Activated naive CD4-positive, alpha-beta T cell treated with anti-CD3 and anti-CD28 coated beads, Interleukin-2, amount 50 U/mL, for 72 hours (primary cell): ENCODE results near the gene EVA1C. TPM values are rescaled to one million over a fixed set of nuclear protein-coding genes. Genes with fewer than 3 reads are reported as not detected.
"Not testable (repeated sequence)": the region's sequence is repeated elsewhere in the genome, so short reads cannot be mapped to it uniquely, and the experiment has no call there.

ENCODE experiments used
- ATAC-seq, 2 donors: fragments of 150-1000 bp; cut with Tn5 transposase; 2 replicates each; pipeline ENCODE4 v1.10.0; 2021; ENCODE audit warnings: mild to moderate bottlenecking in 2 of 2, moderate library complexity in 2 of 2
- DNase-seq, 2 donors: peaks; one replicate each; pipeline ENCODE4 v3.0.0; 2021 to 2022; ENCODE audit warnings: low spot score in 2 of 2
- H3K27ac Mint-ChIP-seq, 2 donors: one replicate each; pipeline ENCODE4 v1.8.0; 2022; ENCODE audit warnings: mild to moderate bottlenecking in 2 of 2, mixed read lengths in 2 of 2
- H3K36me3 Mint-ChIP-seq, 2 donors: one replicate each; pipeline ENCODE4 v1.8.0; 2022; ENCODE audit warnings: mixed read lengths in 2 of 2
- H3K9me3 Mint-ChIP-seq, 2 donors: one replicate each; pipeline ENCODE4 v1.8.0; 2022; ENCODE audit warnings: mixed read lengths in 2 of 2
- total RNA-seq, 2 donors: library from RNA; stranded (reverse); gene quantifications; one replicate each; pipeline ENCODE4 v1.2.3, GENCODE V29; 2022

Gene EVA1C
- total RNA-seq, 2 donors from 2014 or later = 7.8 to 15.2 TPM

- no peak overlapping the region for H3K27ac Mint-ChIP-seq
- ATAC-seq (no peak), DNase-seq (peak in 1 of 2 donors; percentile 4)
- no peaks in the 10 kb centered on the region for H3K9me3 Mint-ChIP-seq
- peaks cover 15 to 28% of the 10 kb centered on the region in 2 donors for H3K36me3 Mint-ChIP-seq
Observed at GRCh38 chr21:32494934-32495709, 82.6 kb downstream of the EVA1C start.

- ATAC-seq (no peak), DNase-seq (peak in 1 of 2 donors; percentile 14)
- H3K36me3 Mint-ChIP-seq = peaks cover 15 to 24% of the 10 kb centered on the region in 2 donors
- no peaks in the 10 kb centered on the region for H3K9me3 Mint-ChIP-seq
- H3K27ac Mint-ChIP-seq = peak overlapping the region in 1 of 2 donors; percentile 29
Observed at GRCh38 chr21:32496568-32496967, 84.1 kb downstream of the EVA1C start.

- DNase-seq (peak in 1 of 2 donors; percentile 13), ATAC-seq (no peak)
- H3K27ac Mint-ChIP-seq = no peak overlapping the region
- H3K9me3 Mint-ChIP-seq = no peaks in the 10 kb centered on the region
- peaks cover 15 to 24% of the 10 kb centered on the region in 2 donors for H3K36me3 Mint-ChIP-seq
Observed at GRCh38 chr21:32499249-32500055, 86.9 kb downstream of the EVA1C start.

- not testable (repeated sequence) for ATAC-seq, H3K27ac Mint-ChIP-seq, DNase-seq, H3K9me3 Mint-ChIP-seq
- peaks cover 0 to 13% of the 10 kb centered on the region in 2 donors for H3K36me3 Mint-ChIP-seq
Observed at GRCh38 chr21:32503641-32504040, 91.1 kb downstream of the EVA1C start.

- H3K9me3 Mint-ChIP-seq, ATAC-seq, DNase-seq: not testable (repeated sequence)
- Mint-ChIP-seq H3K27ac (peak overlapping the region in 1 of 2 donors; percentile 50), H3K36me3 (peaks cover 7 to 21% of the 10 kb centered on the region in 2 donors)
Observed at GRCh38 chr21:32505767-32506166, 93.3 kb downstream of the EVA1C start.

- H3K27ac Mint-ChIP-seq = peak overlapping the region in 1 of 2 donors; percentile 50
- H3K36me3 Mint-ChIP-seq = peaks cover 7 to 21% of the 10 kb centered on the region in 2 donors
- H3K9me3 Mint-ChIP-seq, ATAC-seq: not testable (repeated sequence)
- peak in 1 of 2 donors; percentile 26 for DNase-seq
Observed at GRCh38 chr21:32506411-32506965, 94.0 kb downstream of the EVA1C start.

GRCh38 chr21:32507342-32507919, 94.9 kb downstream of the EVA1C start:
- DNase-seq (peak in 1 of 2 donors; percentile 25), ATAC-seq (no peak)
- no peak overlapping the region for H3K27ac Mint-ChIP-seq
- H3K9me3 Mint-ChIP-seq = peaks cover 5 to 6% of the 10 kb centered on the region in 2 donors
- H3K36me3 Mint-ChIP-seq = peaks cover 7 to 21% of the 10 kb centered on the region in 2 donors

- ATAC-seq, DNase-seq, H3K27ac Mint-ChIP-seq, H3K9me3 Mint-ChIP-seq: not testable (repeated sequence)
- H3K36me3 Mint-ChIP-seq = peaks cover 7 to 21% of the 10 kb centered on the region in 2 donors
Observed at GRCh38 chr21:32508036-32508435, 95.5 kb downstream of the EVA1C start.

- Mint-ChIP-seq H3K27ac (no peak overlapping the region), H3K36me3 (peaks cover 7 to 21% of the 10 kb centered on the region in 2 donors), H3K9me3 (peaks cover 5 to 6% of the 10 kb centered on the region in 2 donors)
- ATAC-seq (no peak), DNase-seq (no peak)
Observed at GRCh38 chr21:32508558-32508957, 96.1 kb downstream of the EVA1C start.

- Mint-ChIP-seq H3K27ac (peak overlapping the region in 1 of 2 donors; percentile 63), H3K36me3 (peaks cover 7 to 21% of the 10 kb centered on the region in 2 donors)
- H3K9me3 Mint-ChIP-seq, DNase-seq, ATAC-seq: not testable (repeated sequence)
Observed at GRCh38 chr21:32508975-32509374, 96.5 kb downstream of the EVA1C start.

- DNase-seq (no peak), ATAC-seq (no peak)
- Mint-ChIP-seq H3K36me3 (peaks cover under 1 to 2% of the 10 kb centered on the region in 2 donors), H3K27ac (no peak overlapping the region), H3K9me3 (no peaks in the 10 kb centered on the region)
Observed at GRCh38 chr21:32514275-32515055, 102.0 kb downstream of the EVA1C start.

- H3K36me3 Mint-ChIP-seq = no peaks in the 10 kb centered on the region
- no peak overlapping the region for H3K27ac Mint-ChIP-seq
- DNase-seq (no peak), ATAC-seq (no peak)
- no peaks in the 10 kb centered on the region for H3K9me3 Mint-ChIP-seq
Observed at GRCh38 chr21:32515874-32516273, 103.4 kb downstream of the EVA1C start.

- DNase-seq (no peak), ATAC-seq (no peak)
- H3K9me3 Mint-ChIP-seq = no peaks in the 10 kb centered on the region
- H3K36me3 Mint-ChIP-seq = no peaks in the 10 kb centered on the region
- H3K27ac Mint-ChIP-seq = no peak overlapping the region
Observed at GRCh38 chr21:32516756-32517649, 104.5 kb downstream of the EVA1C start.

- Mint-ChIP-seq H3K27ac (peak overlapping the region in 1 of 2 donors; percentile 92), H3K9me3 (no peaks in the 10 kb centered on the region), H3K36me3 (no peaks in the 10 kb centered on the region)
- no peak for DNase-seq
- no peak for ATAC-seq
Observed at GRCh38 chr21:32519945-32520874, 107.7 kb downstream of the EVA1C start.
